NT2/D1 (cell line): ENCODE measurements around the gene ALOX5AP.

ENCODE experiments used
- SUZ12 ChIP-seq: IDR thresholded peaks from 2 replicates; pipeline ENCODE4 v1.6.1; 2011; ENCODE audit not compliant: insufficient read length, insufficient read depth; ENCODE audit errors: extremely low read depth
- YY1 ChIP-seq: IDR thresholded peaks from 2 replicates; pipeline ENCODE4 v1.6.1; 2011; ENCODE audit not compliant: insufficient read length, insufficient read depth
- ZNF274 ChIP-seq: IDR thresholded peaks from 2 replicates; pipeline ENCODE4 v1.6.1; 2011; ENCODE audit warnings: mild to moderate bottlenecking, low read depth, low read length

GRCh38 chr13:30726192-30726591, 9.2 kb upstream of the ALOX5AP start:
- no peak for TF ChIP-seq ZNF274
- TF ChIP-seq YY1, result no peak
- TF ChIP-seq SUZ12, result no peak
